ENCODE measurements around the gene U2AF2.
"Not testable (repeated sequence)": the region's sequence is repeated elsewhere in the genome, so short reads cannot be mapped to it uniquely, and the experiment has no call there.

The U2AF2 gene

DNA sequence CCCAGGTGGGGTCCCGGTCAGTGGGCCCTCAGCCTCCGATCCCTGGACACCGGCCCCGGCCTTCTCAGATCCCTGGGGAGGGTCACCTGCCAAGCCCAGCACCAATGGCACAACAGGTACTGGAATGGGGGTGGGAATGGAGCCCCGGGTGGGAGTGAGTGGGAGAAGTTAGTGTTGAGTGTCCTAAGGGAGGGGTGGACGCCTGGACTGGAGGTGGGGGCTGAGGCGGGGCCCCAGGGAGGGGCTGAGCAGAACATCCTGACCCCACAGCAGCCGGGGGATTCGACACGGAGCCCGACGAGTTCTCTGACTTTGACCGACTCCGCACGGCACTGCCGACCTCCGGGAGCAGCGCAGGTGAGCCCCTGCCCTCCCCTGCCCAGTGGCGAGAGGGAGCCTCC lies 37.8 kb downstream of the U2AF2 start:
- DNase-seq: no peak

DNA sequence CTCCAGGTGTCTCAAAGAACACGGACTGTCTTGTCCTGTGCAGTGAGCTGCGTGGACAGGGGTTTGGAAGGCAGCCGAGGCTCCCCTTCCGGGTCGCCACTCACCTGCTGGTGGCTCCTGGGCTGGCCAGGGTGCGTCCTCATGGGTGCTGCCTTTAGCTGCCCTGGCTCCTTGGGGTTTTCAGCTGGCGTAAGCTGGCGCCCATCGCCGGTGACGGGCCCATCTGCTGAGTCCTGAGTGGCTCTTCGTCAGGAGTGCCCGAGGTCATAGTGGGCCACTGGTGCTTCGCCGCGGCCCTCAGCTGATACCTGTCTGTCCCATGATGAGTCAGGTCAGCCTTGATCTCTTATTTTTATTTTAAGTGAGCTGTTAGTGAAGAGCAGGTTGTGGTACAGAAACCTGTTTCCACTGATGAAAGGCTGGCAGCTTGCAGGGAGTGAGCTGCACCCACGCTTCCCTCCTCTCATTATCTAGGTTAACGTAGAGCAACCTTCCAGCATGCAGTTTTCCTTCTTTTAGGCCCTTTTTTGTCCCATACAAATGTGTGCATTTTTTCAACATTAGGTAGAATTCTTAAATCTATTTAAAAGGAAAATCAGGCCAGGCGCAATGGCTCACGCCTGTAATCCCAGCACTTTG lies 38.6 kb downstream of the U2AF2 start:
- no peak for DNase-seq

DNA sequence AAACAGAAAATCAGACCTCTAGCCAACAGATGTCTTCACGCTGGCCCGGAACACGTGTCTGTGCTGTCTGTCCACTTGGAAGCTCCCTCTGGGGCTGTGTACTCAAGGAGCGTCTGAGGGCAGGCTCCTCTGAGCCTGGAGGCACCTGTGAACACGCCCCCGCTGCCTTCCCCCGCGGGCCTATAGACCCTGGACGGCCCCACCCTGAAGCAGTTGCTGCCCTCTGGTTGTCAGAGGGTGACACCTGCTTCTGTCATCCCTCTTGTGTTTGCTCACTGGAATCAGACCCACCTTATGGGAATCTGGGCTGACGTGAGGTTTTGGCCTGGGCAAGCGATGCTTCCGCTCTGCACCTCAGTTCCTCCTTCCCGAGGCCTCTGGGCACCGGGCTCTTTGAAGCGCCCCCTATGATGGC lies 39.4 kb downstream of the U2AF2 start:
- DNase-seq: no peak

DNA sequence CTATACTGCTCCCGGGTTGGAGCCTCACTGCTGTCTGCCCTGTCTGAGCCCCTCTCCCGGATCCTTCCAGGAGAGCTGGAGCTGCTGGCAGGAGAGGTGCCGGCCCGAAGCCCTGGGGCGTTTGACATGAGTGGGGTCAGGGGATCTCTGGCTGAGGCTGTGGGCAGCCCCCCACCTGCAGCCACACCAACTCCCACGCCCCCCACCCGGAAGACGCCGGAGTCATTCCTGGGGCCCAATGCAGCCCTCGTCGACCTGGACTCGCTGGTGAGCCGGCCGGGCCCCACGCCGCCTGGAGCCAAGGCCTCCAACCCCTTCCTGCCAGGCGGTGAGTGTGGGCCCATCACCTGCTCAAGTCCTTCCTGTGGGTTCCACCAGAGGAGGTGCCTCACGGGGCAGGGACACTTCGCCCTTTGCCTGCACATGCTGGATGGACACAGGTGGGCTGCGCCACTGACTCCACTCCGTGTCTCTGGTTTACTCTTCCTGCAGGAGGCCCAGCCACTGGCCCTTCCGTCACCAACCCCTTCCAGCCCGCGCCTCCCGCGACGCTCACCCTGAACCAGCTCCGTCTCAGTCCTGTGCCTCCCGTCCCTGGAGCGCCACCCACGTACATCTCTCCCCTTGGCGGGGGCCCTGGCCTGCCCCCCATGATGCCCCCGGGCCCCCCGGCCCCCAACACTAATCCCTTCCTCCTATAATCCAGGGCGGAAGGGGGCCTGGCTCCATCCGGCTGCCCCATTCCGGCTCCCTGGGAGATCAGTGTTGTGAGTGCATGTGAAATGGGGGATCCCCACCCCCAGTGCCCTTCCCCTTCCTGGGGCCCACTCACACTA lies 40.0 kb downstream of the U2AF2 start:
- no peak for DNase-seq

DNA sequence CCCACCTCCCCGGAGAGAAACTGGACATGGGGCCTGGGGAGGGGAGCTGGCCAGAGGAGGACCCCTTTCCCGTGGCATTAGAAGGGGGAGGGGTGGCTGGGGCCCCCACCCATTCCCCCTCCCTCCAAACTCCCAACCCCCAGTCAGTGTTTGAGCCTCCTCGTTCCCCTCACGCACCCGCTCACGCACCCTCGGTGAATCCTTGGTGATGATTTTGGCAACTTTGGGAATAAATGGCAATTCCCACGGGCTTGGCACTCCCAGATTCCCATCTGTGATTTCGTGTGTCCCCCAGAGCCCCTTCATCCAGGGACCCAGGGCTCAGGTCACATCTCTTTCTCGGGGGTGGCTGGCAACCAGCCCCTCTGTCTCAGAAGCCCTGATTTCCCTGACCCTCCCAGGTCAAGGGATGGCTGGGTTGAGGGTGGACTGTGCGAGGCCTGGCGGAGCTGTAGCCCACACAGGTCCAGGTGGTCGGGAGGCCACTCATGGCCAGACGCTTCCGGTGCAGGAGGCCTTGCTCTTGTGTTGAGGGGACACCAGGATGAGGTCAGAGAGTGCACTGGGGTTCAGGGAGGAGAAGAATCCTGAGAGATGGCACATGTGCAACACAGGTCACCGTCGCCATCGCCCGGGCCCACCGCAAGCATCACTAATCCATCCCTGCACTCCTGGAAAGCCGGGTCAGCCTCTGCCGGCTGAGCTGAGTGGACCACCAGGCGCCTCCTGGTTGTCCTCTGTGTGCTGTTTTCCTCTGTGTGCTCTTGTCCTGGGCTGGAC lies 40.9 kb downstream of the U2AF2 start:
- no peak for DNase-seq

DNA sequence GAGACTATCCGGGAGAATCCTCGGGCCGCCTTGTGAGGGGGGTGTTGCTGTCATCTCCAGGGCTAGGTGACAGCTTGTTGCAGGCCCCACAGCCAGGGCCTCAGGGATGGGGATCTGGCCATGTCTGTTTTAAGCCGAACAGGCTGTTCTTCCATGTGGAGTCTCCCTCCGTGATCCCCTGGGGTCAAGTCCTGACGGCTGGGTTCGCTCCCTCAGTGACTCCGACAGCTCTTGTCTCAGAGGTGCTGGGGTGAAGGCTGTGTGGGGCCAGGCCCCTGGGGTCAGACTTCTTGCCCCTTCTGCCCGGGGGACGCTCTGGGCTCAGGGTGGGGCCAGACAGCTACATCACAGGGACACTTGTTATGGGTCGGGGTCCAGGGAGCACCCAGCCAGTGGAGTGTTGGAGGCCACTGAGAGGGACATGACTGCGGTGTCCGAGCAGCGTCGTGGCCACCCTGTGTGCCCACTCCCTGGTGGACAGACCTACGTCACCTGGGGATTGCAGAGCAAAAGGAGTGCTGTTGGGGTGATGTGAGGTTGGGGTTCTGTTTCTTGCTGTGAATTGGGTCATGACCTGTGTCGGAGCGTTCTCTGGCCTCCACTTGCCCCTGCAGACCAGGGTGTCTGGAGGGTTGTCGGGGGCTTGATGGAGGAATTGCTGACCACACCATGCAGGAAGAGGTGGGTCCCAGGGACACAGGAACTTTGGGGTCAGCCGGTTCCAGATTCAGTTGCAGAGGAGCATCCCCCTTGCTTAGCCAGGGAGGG lies 41.6 kb downstream of the U2AF2 start:
- DNase-seq: no peak

DNA sequence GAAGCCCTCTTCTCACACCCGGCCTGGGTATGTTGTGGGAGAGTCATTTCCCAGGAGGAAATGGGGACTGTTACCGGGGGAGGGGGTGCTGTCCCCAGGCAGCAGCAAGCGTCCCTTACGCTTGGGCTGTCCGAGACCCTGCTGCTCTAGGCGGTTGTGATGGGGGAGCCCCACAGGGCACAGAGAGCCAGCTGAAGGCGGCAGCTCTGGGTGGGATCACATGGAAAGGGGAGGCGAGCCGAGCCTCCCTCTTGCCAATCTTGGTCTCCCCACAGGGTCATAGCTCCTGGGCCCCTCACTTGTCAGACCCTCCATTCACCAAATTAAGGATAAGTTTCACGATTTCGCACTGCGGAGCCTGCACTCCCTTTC lies 42.2 kb downstream of the U2AF2 start:
- DNase-seq: no peak

DNA sequence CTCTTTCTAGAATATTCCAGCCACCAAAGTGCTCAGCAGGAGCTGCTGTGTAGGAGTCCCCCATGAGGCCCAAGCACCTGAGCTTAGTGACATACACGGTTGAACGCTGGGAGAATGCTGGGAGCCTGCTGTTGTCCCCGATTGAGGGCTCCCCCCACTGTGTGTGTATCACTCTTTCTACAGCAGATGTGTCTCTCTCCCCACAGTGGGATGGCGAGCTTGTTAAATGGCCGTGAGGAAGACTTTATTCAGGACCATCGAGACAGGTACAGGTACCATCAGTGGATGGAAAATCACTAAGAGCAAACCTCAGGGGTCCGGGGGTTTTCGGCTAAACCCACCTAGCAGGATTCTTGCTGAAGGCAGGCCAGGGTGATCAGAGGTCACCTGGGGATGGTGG lies 42.9 kb downstream of the U2AF2 start:
- no peak for DNase-seq

DNA sequence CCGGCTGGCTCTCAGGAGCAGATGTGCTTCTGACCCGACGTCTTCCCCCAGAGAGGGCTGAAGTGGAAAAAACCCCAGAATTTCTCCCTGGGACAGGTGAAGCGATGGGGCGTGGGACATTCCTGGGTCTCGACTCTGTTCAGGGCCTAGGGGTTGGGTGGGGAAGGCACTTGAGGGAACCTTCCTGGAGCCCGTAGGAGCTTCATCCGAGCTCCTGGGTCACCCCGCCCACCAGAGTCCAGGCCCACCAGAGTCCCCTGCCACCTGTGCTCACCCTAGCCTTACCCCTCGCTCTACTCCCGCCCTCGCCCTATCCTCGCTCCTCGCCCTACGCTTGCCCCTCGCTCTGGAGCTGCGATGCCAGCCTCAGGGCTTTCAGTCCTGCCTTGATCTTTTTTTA lies 43.4 kb downstream of the U2AF2 start:
- DNase-seq: no peak

DNA sequence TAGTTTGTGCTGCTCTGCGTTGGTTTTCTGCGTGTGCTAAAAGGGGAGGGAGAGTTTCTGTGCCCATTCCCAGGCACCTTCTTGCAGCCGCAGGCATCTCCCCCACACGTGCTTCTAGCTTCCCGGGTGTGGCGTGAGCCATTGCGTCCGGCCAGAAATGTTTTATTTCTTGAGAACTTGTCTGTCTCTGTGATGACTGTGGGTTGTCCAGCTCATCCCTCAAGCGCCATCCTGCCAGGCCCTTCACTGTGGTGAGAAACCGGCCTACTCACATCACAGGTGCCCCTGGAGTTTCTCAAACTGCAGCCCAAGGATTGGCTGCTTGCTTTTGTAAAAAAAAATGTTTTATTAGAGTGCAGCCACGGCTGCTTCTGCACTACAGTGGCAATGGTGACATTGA lies 44.4 kb downstream of the U2AF2 start:
- no peak for DNase-seq

DNA sequence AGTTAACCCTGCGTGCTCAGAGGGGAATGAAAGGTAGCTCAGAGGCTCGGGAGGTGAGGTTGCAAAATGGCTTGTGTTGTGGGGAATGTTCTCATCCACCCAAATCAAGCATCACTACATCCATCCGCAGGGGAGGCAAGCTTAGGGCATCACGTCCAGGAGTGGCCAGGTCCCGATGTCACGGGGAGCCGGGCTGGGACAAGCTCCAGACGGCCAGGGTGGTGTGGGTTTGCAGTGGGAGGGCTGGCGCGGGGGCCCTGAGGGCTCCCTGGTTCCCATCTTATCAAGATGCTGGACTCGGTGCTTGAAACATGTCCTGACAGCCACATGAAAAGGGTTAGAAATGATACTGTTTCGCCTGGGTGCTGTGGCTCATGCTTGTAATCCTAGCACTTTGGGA lies 46.0 kb downstream of the U2AF2 start:
- DNase-seq: no peak

DNA sequence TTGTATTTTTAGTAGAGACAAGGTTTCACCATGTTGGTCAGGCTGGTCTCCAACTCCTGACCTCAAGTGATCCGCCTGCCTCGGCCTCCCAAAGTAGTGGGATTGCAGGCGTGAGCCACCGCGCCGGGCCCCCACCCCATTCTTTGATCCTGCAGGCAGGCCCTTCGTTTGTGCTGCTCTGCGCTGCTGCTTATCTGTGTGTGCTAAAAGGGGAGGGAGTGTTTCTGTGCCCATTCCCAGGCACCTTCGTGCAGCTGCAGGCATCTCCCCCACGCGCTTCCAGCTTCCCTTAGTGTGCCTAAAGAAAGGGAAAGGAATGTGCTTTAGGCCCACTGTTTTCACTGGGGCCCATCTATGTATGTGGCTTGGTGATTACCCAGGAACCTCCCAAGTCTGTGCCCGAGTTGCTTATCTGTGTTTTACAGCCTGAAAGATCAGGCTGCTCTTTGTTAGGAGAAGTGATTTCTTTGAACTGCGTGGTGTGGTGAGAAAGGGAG lies 47.3 kb downstream of the U2AF2 start:
- DNase-seq: no peak

DNA sequence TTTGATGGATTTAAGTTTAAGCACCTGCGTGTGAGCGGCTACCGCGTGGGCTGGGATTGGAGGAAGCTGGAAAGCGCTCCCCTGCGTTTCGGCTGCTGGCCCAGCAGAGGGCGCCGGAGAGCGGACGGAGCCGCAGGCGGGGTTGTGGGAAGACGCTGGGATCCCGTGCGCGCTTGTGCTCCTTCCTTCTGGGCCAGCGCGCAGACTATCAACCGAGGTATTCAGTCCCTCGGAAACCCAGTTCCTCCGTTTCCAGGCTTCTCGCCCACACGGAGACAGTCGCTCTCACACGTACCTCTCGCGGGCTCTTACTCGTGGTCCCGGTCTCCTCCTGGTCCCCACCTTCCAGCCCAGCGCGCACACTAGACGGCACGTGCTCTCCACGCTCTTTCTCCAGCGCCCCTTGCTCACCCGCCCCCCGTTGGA lies 49.0 kb downstream of the U2AF2 start:
- DNase-seq: peak; percentile 47

DNA sequence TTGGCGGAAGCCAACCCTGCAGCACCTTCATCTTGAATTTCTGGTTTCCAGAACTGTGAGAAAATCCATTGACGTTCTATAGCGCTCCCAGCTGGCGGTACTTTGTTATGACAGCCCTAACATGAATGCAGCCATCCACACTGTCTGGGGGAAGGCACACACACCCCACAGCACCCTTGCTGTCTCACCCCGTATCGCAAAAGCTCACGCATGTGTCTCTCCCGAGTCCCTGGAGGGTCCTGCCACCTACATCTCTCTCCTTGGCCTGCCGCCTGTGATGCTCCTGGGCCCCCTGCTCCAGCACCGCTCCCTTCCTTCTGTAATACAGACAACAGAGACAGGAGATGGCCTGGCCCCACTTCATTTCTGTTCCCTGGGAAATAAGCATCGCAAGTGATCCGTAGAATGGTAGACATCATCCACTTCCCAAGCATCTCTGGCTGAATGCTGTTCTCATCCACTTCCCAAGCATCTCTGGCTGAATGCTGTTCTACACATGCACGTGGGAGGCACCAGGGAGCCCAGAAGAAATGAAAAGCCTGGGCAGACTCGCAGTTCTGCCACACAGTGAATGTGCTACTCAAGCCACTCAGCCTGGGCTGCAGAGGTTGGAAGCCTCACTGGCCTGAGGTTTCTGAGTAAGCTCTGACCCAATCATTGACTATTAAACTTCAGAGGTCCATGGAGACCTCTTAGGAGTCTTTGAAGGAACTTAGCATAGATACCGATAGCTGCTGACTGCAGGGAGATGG lies 49.8 kb downstream of the U2AF2 start:
- no peak for DNase-seq

DNA sequence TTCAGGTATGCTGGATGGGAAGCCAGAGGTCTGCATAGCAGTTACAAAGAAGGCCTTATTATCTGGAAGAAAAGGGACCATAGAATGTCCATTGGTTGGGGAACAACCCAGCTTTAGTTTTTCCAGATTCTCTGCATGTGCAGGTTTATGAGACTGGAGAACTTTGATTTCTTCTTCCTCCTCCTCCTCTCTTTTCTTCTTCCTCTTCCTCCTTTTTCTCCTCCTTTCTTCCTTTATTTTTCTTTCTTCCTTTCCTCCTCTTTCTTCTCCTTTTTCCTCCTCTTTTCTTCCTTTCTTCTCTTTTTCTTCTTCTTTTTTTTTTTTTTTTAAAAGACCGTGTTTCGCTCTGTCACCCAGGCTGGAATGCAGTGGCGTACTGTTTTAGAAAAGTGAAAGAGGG lies 51.1 kb downstream of the U2AF2 start:
- no peak for DNase-seq

DNA sequence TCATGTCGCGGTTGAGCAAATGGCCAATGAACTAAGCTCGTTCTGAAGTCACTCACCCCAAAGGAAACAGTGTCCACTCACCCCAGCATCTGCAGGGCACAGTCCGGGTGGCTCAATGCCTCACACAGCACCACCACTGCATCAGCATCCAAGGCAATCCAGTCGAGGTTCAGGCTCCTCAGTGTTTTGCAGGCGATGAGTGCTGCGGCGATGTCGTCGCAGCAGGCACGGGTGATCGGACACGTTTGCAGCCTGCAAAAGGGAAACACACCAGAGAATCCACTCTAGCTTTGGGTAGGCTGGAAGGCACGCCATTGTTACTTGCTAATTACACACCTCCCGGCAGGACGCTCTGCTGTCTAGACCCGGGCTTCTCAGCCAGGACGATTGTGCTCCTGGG lies 56.9 kb downstream of the U2AF2 start:
- no peak for DNase-seq

DNA sequence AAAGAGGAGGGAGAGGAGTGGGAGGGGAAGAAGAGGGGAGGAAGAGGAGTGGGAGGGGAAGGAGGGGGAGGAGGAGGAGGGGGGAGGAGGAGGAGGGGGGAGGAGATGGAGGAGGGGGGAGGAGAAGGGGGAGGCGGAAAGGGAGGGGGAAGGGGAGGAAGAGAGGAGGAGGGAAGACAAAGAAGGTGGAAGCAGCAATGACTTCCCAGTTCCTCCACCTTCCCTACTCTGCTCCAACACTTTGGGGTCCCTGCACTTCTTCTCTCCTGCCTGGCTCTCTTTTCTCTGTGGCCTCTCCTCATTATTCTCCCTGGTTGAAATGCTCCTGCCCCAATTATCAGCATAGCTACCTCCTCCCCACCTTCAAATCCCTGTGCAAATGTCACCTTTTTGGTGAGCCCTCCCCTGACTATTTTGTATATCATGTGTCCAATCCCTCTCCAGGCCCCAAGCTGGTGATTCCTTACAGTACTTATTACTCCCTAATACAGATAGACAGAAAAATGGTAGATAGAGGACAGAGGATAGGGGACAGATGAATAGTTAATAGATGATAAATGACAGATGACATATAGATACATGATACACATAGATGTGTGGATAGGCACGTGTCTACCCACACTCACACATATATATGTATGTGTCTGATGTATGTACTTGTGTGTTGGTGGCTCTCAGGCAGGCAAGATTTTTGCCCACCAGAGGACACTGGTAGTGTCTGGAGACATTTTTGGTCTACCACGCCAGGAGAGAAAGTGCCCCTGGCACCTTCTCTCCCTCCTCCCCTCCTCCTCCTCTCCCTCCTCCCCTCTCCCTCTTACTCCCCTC lies 58.2 kb downstream of the U2AF2 start:
- no peak for DNase-seq

DNA sequence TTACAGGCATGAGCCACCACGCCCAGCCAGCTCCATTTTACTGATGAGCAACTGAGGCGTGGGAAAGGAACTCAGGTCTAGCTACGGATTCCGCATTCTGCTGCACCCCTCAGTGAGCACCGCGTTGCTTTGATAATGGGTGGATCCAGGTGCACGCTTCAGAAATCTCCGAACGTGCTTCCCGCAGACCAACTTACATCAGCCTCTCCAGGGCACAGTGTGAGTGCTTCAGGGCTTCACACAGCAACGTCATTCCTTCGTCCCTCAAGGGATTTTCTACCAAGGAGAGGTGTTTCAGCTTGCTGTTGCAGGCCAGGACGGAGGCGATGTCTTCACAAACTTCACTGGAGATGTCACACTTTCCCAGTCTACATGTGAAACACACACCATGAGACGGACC lies 61.7 kb downstream of the U2AF2 start:
- DNase-seq: no peak

DNA sequence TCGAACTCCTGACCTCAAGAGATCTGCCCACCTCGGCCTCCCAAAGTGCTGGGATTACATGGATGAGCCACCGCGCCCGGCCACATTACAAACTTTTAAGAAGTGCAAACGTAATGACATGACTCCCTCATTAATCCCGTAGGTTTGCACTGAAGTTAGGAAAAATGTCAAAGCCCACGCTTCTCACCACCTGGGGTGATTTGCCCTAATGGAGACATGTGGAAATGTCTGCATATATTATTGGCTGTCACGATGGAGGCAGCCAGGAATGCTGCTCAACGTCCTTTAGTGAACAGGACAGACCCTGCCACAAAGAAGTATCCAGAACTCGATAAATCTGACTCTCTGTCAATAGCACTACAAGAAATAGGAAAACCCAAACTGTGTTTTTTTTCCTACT lies 62.4 kb downstream of the U2AF2 start:
- DNase-seq: no peak

DNA sequence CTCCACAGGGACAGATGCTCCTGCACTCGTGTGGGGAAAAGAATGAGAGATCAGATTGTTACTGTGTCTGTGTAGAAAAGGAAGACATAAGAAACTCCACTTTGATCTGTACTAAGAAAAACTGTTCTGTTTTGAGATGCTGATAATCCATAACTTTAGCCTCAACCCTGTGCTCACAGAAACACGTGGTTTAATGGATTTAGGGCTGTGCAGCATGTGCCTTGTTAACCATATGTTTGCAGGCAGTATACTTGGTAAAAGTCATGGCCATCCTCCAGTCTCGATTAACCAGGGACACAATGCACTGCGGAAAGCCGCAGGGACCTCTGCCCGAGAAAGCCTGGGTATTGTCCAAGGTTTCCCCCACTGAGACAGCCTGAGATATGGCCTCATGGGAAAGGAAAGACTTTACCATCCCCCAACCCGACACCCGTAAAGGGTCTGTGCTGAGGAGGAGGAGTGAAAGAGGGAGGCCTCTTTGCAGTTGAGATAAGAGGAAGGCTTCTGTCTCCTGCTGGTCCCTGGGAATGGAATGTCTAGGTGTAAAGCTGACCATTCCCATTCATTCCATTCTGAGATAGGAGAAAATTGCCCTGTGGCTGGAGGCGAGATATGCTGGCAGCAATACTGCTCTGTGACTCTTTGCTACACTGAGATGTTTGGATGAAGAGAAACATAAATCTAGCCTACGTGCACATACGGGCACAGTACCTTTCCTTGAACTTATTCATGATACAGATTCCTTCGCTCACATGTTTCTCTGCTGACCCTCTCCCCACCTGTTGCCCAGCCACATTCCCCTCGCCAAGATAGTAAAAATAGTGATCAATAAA lies 63.3 kb downstream of the U2AF2 start:
- not testable (repeated sequence) for DNase-seq
